ENCODE results near the gene ACSBG1.

DNA sequence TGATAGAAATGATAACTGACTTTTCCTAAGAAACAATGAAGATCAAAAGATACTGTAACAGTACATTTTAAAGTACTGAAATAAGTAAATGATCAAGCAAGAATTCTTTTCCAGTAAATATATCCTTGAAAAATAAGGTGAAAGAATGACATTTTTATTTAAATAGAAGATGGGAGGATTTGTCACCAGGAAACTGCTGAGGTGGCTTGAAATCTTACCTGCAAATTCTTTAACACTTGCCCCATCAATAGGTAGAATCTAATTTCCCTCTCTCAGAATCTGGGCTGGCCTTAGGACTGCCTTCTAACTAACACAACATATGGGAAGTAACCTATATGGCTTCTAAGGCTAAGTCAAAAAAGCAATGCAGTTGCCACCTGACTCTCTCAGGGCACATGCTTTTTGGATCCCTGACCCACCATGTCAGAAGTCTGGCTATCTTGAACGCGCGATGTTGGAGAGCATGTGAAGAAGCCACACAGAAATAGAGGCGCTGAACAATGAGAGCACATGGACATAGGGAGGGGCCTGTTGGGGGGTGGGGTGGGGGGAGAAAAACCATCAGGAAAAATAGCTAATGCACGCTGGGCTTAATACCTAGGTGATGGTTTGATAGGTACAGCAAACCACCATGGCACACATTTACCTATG lies 11.5 kb downstream of the ACSBG1 start:
- no peak for TF ChIP-seq EZH2 (IDR thresholded peaks at IDR 0.05; ENCODE audit: low read length)
- TF ChIP-seq, protein P1, sequence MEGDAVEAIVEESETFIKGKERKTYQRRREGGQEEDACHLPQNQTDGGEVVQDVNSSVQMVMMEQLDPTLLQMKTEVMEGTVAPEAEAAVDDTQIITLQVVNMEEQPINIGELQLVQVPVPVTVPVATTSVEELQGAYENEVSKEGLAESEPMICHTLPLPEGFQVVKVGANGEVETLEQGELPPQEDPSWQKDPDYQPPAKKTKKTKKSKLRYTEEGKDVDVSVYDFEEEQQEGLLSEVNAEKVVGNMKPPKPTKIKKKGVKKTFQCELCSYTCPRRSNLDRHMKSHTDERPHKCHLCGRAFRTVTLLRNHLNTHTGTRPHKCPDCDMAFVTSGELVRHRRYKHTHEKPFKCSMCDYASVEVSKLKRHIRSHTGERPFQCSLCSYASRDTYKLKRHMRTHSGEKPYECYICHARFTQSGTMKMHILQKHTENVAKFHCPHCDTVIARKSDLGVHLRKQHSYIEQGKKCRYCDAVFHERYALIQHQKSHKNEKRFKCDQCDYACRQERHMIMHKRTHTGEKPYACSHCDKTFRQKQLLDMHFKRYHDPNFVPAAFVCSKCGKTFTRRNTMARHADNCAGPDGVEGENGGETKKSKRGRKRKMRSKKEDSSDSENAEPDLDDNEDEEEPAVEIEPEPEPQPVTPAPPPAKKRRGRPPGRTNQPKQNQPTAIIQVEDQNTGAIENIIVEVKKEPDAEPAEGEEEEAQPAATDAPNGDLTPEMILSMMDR (optimal IDR thresholded peaks at IDR 0.05 in 1 of 3, IDR thresholded peaks at IDR 0.05 in 1 of 3, conservative IDR thresholded peaks at IDR 0.05 in 1 of 3; ENCODE audit: extremely low read depth in 1 of 3, insufficient read depth in 2 of 3, low read length in 3 of 3) = no peak

Measured in keratinocyte (primary cell).